HEK293 (cell line): ENCODE measurements around the gene COL3A1.

Source experiments
- CTCF ChIA-PET: fragments of 350-600 bp; formaldehyde crosslinking; extraction: SDS; loops from one replicate; lab custom pipeline; 2021; ENCODE audit warnings: antibody characterized with exemption; lab: Yijun Ruan, JAX
- POLR2A ChIA-PET: fragments of 300-600 bp; formaldehyde crosslinking; extraction: SDS; loops from one replicate; lab custom pipeline; 2020; ENCODE audit warnings: antibody characterized with exemption, inconsistent platforms; lab: Yijun Ruan, JAX
- H3K27ac ChIP-seq: fragments of 200-500 bp; sonication (Bioruptor generic); 2 replicates; pipeline ENCODE4 v1.5.1; 2014; ENCODE audit warnings: low read depth, low read length, control low read depth, inconsistent platforms; ENCODE audit errors: extremely low read depth
- H3K36me3 ChIP-seq, 2 experiments: fragments of 200-500 bp in 1 of 2; sonication (Bioruptor generic) in 1 of 2; 1 replicate in 1 of 2; 2 replicates in 1 of 2; pipeline ENCODE4 v1.5.1; 2014 to 2017; ENCODE audit warnings: inconsistent platforms in 2 of 2, low read length in 2 of 2; ENCODE audit not compliant: control insufficient read depth in 2 of 2, insufficient read depth in 1 of 2
- H3K4me1 ChIP-seq: fragments of 200-500 bp; sonication (Bioruptor generic); 2 replicates; pipeline ENCODE4 v1.5.1; 2014; ENCODE audit warnings: mild to moderate bottlenecking, low read length, inconsistent platforms; ENCODE audit not compliant: control insufficient read depth, insufficient read depth
- H3K4me3 ChIP-seq: 2 replicates; pipeline ENCODE4 v1.5.1; 2011; ENCODE audit warnings: low read depth, mild to moderate bottlenecking, control low read depth, low read length, moderate library complexity
- H3K9me3 ChIP-seq: fragments of 200-500 bp; sonication (Bioruptor generic); 2 replicates; pipeline ENCODE4 v1.5.1; 2014; ENCODE audit warnings: low read depth, low read length, inconsistent platforms; ENCODE audit not compliant: control insufficient read depth, insufficient read depth
- CTCF ChIP-seq: fragments of 450-650 bp; formaldehyde crosslinking; IDR thresholded peaks from 2 replicates; pipeline ENCODE4 v1.5.1; 2016; ENCODE audit warnings: missing biosample characterization, missing genetic modification characterization
- IKZF3 ChIP-seq: fragments of 450-650 bp; IDR thresholded peaks from 2 replicates; pipeline ENCODE4 v1.5.0; 2018; ENCODE audit warnings: missing biosample characterization, mild to moderate bottlenecking, missing genetic modification characterization, moderate library complexity
- REPIN1 ChIP-seq: fragments of 450-650 bp; formaldehyde crosslinking; IDR thresholded peaks from 2 replicates; pipeline ENCODE4 v1.5.1; 2017; ENCODE audit warnings: missing biosample characterization, missing genetic modification characterization, low read depth
- SCRT2 ChIP-seq: fragments of 450-650 bp; formaldehyde crosslinking; IDR thresholded peaks from 2 replicates; pipeline ENCODE4 v1.5.1; 2016; ENCODE audit warnings: missing biosample characterization, missing genetic modification characterization
- SETDB1 ChIP-seq: IDR thresholded peaks from one replicate; pipeline ENCODE4 v1.6.1; 2017; ENCODE audit warnings: mild to moderate bottlenecking, low read length, moderate library complexity, mixed read lengths; ENCODE audit not compliant: insufficient read length
- ZBTB10 ChIP-seq: fragments of 450-650 bp; formaldehyde crosslinking; IDR thresholded peaks from 2 replicates; pipeline ENCODE4 v1.5.1; 2016; ENCODE audit warnings: missing biosample characterization, missing genetic modification characterization
- ZBTB20 ChIP-seq: fragments of 450-650 bp; formaldehyde crosslinking; IDR thresholded peaks from 2 replicates; pipeline ENCODE4 v1.5.1; 2016; ENCODE audit warnings: missing biosample characterization, missing genetic modification characterization
- ZEB2 ChIP-seq: fragments of 450-650 bp; formaldehyde crosslinking; IDR thresholded peaks from 2 replicates; pipeline ENCODE4 v1.5.1; 2016; ENCODE audit warnings: missing biosample characterization, missing genetic modification characterization
- ZFP37 ChIP-seq: fragments of 450-650 bp; formaldehyde crosslinking; IDR thresholded peaks from 2 replicates; pipeline ENCODE4 v1.5.1; 2016; ENCODE audit warnings: missing biosample characterization, missing genetic modification characterization
- ZNF10 ChIP-seq: fragments of 450-650 bp; formaldehyde crosslinking; IDR thresholded peaks from 2 replicates; pipeline ENCODE4 v1.5.1; 2017; ENCODE audit warnings: missing biosample characterization, missing genetic modification characterization
- ZNF174 ChIP-seq: fragments of 450-650 bp; formaldehyde crosslinking; IDR thresholded peaks from 2 replicates; pipeline ENCODE4 v1.5.0; 2017; ENCODE audit warnings: missing biosample characterization, mild to moderate bottlenecking, missing genetic modification characterization
- ZNF184 ChIP-seq: fragments of 450-650 bp; IDR thresholded peaks from 2 replicates; pipeline ENCODE4 v1.5.1; 2018; ENCODE audit warnings: missing biosample characterization, mild to moderate bottlenecking, missing genetic modification characterization
- ZNF2 ChIP-seq: fragments of 450-650 bp; formaldehyde crosslinking; IDR thresholded peaks from 2 replicates; pipeline ENCODE4 v1.5.1; 2016; ENCODE audit warnings: missing biosample characterization, missing genetic modification characterization
- ZNF202 ChIP-seq: fragments of 450-650 bp; formaldehyde crosslinking; IDR thresholded peaks from 2 replicates; pipeline ENCODE4 v1.5.1; 2016; ENCODE audit warnings: missing biosample characterization, missing genetic modification characterization, borderline replicate concordance
- ZNF211 ChIP-seq: fragments of 450-650 bp; formaldehyde crosslinking; IDR thresholded peaks from 2 replicates; pipeline ENCODE4 v1.5.1; 2016; ENCODE audit warnings: low read depth, missing biosample characterization, missing genetic modification characterization
- ZNF221 ChIP-seq: fragments of 450-650 bp; formaldehyde crosslinking; IDR thresholded peaks from 2 replicates; pipeline ENCODE4 v1.5.1; 2017; ENCODE audit warnings: missing biosample characterization, missing genetic modification characterization, borderline replicate concordance
- ZNF302 ChIP-seq: fragments of 450-650 bp; formaldehyde crosslinking; IDR thresholded peaks from 2 replicates; pipeline ENCODE4 v1.5.1; 2016; ENCODE audit warnings: missing biosample characterization, missing genetic modification characterization, low read depth
- ZNF423 ChIP-seq: fragments of 450-650 bp; formaldehyde crosslinking; IDR thresholded peaks from 2 replicates; pipeline ENCODE4 v1.5.1; 2016; ENCODE audit warnings: missing biosample characterization, missing genetic modification characterization
- ZNF449 ChIP-seq: fragments of 450-650 bp; formaldehyde crosslinking; IDR thresholded peaks from 2 replicates; pipeline ENCODE4 v1.5.1; 2017; ENCODE audit warnings: missing biosample characterization, mild to moderate bottlenecking, missing genetic modification characterization, moderate library complexity
- ZNF529 ChIP-seq: fragments of 450-650 bp; formaldehyde crosslinking; IDR thresholded peaks from 2 replicates; pipeline ENCODE4 v1.5.1; 2017; ENCODE audit warnings: missing genetic modification characterization, missing biosample characterization; ENCODE audit not compliant: insufficient replicate concordance
- ZNF660 ChIP-seq: fragments of 450-650 bp; IDR thresholded peaks from 2 replicates; pipeline ENCODE4 v1.5.1; 2018; ENCODE audit warnings: missing biosample characterization, mild to moderate bottlenecking, missing genetic modification characterization
- ZNF670 ChIP-seq: fragments of 450-650 bp; formaldehyde crosslinking; IDR thresholded peaks from 2 replicates; pipeline ENCODE4 v1.5.1; 2016; ENCODE audit warnings: missing biosample characterization, missing genetic modification characterization, low read depth
- ZNF701 ChIP-seq: fragments of 450-650 bp; formaldehyde crosslinking; IDR thresholded peaks from 2 replicates; pipeline ENCODE4 v1.5.1; 2016; ENCODE audit warnings: missing biosample characterization, missing genetic modification characterization
- ZSCAN16 ChIP-seq: fragments of 450-650 bp; formaldehyde crosslinking; IDR thresholded peaks from 2 replicates; pipeline ENCODE4 v1.5.1; 2016; ENCODE audit warnings: missing biosample characterization, missing genetic modification characterization
- TF ChIP-seq, protein P1 (sequence below): fragments of 450-650 bp; formaldehyde crosslinking; IDR thresholded peaks from 2 replicates; pipeline ENCODE4 v1.5.1; 2017; ENCODE audit warnings: missing biosample characterization, missing genetic modification characterization

COL3A1 gene

DNA sequence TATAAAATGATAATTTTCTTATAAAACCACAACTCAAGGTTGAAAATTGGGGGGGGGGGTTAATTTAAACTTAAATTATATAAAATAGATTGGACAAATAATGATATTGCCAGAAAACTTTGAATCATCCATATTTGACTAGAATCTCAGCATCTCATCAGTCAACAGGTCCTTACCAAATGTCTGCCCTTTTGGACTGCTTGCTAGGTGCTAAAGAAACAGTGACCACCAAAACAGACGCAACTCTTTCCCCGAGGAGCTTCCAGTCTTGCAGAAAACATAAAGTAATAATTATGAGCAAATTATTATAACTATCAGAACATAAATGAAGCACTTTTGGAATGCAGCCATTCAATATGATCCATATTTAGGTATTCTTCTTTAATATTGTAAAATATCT is 8.6 kb upstream of the COL3A1 start:
- Histone ChIP-seq H3K36me3 (no peaks in the 10 kb centered on the region), H3K4me3 (no peak overlapping the region), H3K4me1 (no peaks in the 10 kb centered on the region), H3K9me3 (no peaks in the 10 kb centered on the region), H3K27ac (no peak overlapping the region)
- ChIA-PET CTCF (interaction anchor here (0.7 kb wide), 2 partner anchors 178 to 701 kb away, joined by 3 to 6 read pairs; no protein-coding TSS in a partner anchor), POLR2A (no interaction called here)
- TF ChIP-seq IKZF3 (tag by site-specific recombination) (no peak), ZNF670 (tag by site-specific recombination) (no peak), SETDB1 (no peak), ZNF202 (tag by site-specific recombination) (no peak), ZNF660 (tag by site-specific recombination) (no peak), ZSCAN16 (tag by site-specific recombination) (no peak), ZNF211 (tag by site-specific recombination) (no peak), ZNF221 (tag by site-specific recombination) (no peak), ZNF529 (tag by site-specific recombination) (no peak), ZNF10 (tag by site-specific recombination) (no peak), ZNF2 (tag by site-specific recombination) (no peak), CTCF (tag by site-specific recombination) (no peak), ZEB2 (tag by site-specific recombination) (no peak), SCRT2 (tag by site-specific recombination) (no peak), ZBTB20 (tag by site-specific recombination) (no peak), REPIN1 (tag by site-specific recombination) (no peak), ZNF184 (tag by site-specific recombination) (no peak), ZNF449 (tag by site-specific recombination) (no peak)
- TF ChIP-seq, protein P1, sequence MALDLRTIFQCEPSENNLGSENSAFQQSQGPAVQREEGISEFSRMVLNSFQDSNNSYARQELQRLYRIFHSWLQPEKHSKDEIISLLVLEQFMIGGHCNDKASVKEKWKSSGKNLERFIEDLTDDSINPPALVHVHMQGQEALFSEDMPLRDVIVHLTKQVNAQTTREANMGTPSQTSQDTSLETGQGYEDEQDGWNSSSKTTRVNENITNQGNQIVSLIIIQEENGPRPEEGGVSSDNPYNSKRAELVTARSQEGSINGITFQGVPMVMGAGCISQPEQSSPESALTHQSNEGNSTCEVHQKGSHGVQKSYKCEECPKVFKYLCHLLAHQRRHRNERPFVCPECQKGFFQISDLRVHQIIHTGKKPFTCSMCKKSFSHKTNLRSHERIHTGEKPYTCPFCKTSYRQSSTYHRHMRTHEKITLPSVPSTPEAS (tag by site-specific recombination) = no peak

- ChIA-PET POLR2A (no interaction called here), CTCF (interaction anchor here (0.7 kb wide), 1 partner anchor 179 kb away, joined by 3 read pairs; no protein-coding TSS in a partner anchor)
- no peaks in the 10 kb centered on the region for H3K36me3 ChIP-seq
- no peak overlapping the region for H3K4me3 ChIP-seq
- TF ChIP-seq ZNF174 (no peak), ZBTB10 (tag by site-specific recombination) (no peak), ZNF423 (no peak), ZNF302 (tag by site-specific recombination) (no peak), ZNF202 (tag by site-specific recombination) (no peak), ZFP37 (tag by site-specific recombination) (no peak), ZNF701 (tag by site-specific recombination) (no peak)
- TF ChIP-seq, protein P1 (tag by site-specific recombination) = no peak
- no peak overlapping the region for H3K27ac ChIP-seq
- no peaks in the 10 kb centered on the region for H3K4me1 ChIP-seq
- H3K9me3 ChIP-seq = no peaks in the 10 kb centered on the region
These were observed 8.0 kb upstream of the COL3A1 start for GRCh38 chr2:188966079-188966571.
